PFSK-1 (cell line): ENCODE results near the gene APOBEC3F.

ENCODE experiments used
- POLR2AphosphoS5 ChIP-seq: IDR thresholded peaks from 2 replicates; pipeline ENCODE4 v1.6.1; 2012; ENCODE audit warnings: low read depth, mild to moderate bottlenecking, control low read depth, low read length, moderate library complexity
- REST ChIP-seq, 2 experiments: IDR thresholded peaks; 2 replicates each; pipeline versions ENCODE4 v1.6.1 to v1.8.0; 2011 to 2012; ENCODE audit warnings: low read depth in 2 of 2, low read length in 2 of 2, control low read depth in 1 of 2, inconsistent platforms in 1 of 2, mild to moderate bottlenecking in 1 of 2, moderate library complexity in 1 of 2; ENCODE audit not compliant: insufficient read depth in 1 of 2
- SIN3A ChIP-seq: IDR thresholded peaks from 2 replicates; pipeline ENCODE4 v1.6.1; 2012; ENCODE audit warnings: mild to moderate bottlenecking, low read length, moderate library complexity, borderline replicate concordance; ENCODE audit not compliant: insufficient read depth
- TAF1 ChIP-seq: IDR thresholded peaks from 2 replicates; pipeline ENCODE4 v1.6.1; 2012; ENCODE audit warnings: low read length, control low read depth, borderline replicate concordance; ENCODE audit not compliant: insufficient read depth

GRCh38 chr22:39089928-39090327, 49.3 kb downstream of the APOBEC3F start:
- TF ChIP-seq REST (IDR thresholded peaks at IDR 0.05; ENCODE audit: insufficient read depth in 1 of 2, low read depth in 2 of 2, low read length in 2 of 2) (no peak), SIN3A (no peak), TAF1 (no peak), POLR2AphosphoS5 (no peak)
